Liver (tissue), 9 donors: ENCODE measurements around the gene HDAC3. TPM values are rescaled to one million over a fixed set of nuclear protein-coding genes. Genes with fewer than 3 reads are reported as not detected.

Experiments used
- DNase-seq: peaks from one replicate; pipeline ENCODE4 v3.0.0-alpha.2; 2017; ENCODE audit warnings: low spot score
- H3K27ac ChIP-seq, 2 donors: one replicate each; pipeline ENCODE4 v1.7.0; 2013; ENCODE audit warnings: inconsistent platforms in 2 of 2, low read length in 2 of 2, control low read depth in 1 of 2, low read depth in 1 of 2, mild to moderate bottlenecking in 1 of 2
- H3K27me3 ChIP-seq, 4 donors: one replicate each; pipeline versions ENCODE4 v1.6.1 to v1.7.0; 2013; ENCODE audit warnings: low read length in 3 of 4, inconsistent platforms in 1 of 4, mild to moderate bottlenecking in 1 of 4, moderate library complexity in 1 of 4; ENCODE audit not compliant: control insufficient read depth in 4 of 4, insufficient read depth in 4 of 4
- H3K36me3 ChIP-seq, 4 donors: one replicate each; pipeline versions ENCODE4 v1.6.1 to v1.7.0; 2013; ENCODE audit warnings: low read length in 3 of 4, mild to moderate bottlenecking in 3 of 4, low read depth in 1 of 4, moderate library complexity in 1 of 4; ENCODE audit not compliant: control insufficient read depth in 4 of 4, insufficient read depth in 3 of 4
- H3K4me1 ChIP-seq, 4 donors: one replicate each; pipeline versions ENCODE4 v1.6.1 to v1.7.0; 2013; ENCODE audit warnings: low read length in 3 of 4, mild to moderate bottlenecking in 3 of 4, moderate library complexity in 1 of 4; ENCODE audit not compliant: control insufficient read depth in 4 of 4, insufficient read depth in 4 of 4
- H3K4me3 ChIP-seq, 3 donors: one replicate each; pipeline versions ENCODE4 v1.6.1 to v1.7.0; 2013; ENCODE audit warnings: low read length in 3 of 3, control low read depth in 1 of 3, low read depth in 1 of 3, mild to moderate bottlenecking in 1 of 3
- H3K9ac ChIP-seq, 2 donors: one replicate each; pipeline ENCODE4 v1.7.0; 2013; ENCODE audit warnings: low read length in 2 of 2, mild to moderate bottlenecking in 2 of 2, moderate library complexity in 2 of 2, control low read depth in 1 of 2, low read depth in 1 of 2
- H3K9me3 ChIP-seq, 4 donors: one replicate each; pipeline versions ENCODE4 v1.6.1 to v1.7.0; 2013; ENCODE audit warnings: low read length in 3 of 4; ENCODE audit not compliant: control insufficient read depth in 4 of 4
- ATF3 ChIP-seq: IDR thresholded peaks from 2 replicates; pipeline ENCODE4 v1.6.1; 2016; ENCODE audit warnings: antibody characterized with exemption
- CTCF ChIP-seq: fragments of 150-350 bp; IDR thresholded peaks from 2 replicates; pipeline ENCODE4 v1.5.1; 2017; ENCODE audit warnings: improper control_type of control experiment, low read depth, low read length; ENCODE audit not compliant: missing input control
- EGR1 ChIP-seq, 2 donors: IDR thresholded peaks; 2 replicates each; pipeline ENCODE4 v1.6.1; 2016 to 2018; ENCODE audit warnings: antibody characterized with exemption in 2 of 2, low read depth in 2 of 2
- FOXA1 ChIP-seq: IDR thresholded peaks from 2 replicates; pipeline ENCODE4 v1.6.1; 2016; ENCODE audit warnings: antibody characterized with exemption
- FOXA2 ChIP-seq: IDR thresholded peaks from 2 replicates; pipeline ENCODE4 v1.6.1; 2016; ENCODE audit warnings: antibody characterized with exemption
- GABPA ChIP-seq, 2 donors: IDR thresholded peaks in 1 of 2; conservative IDR thresholded peaks in 1 of 2; 2 replicates each; pipeline ENCODE4 v1.6.1; 2016; ENCODE audit warnings: antibody characterized with exemption in 2 of 2, mild to moderate bottlenecking in 1 of 2, moderate library complexity in 1 of 2
- HNF4A ChIP-seq, 2 donors: conservative IDR thresholded peaks; 2 replicates each; pipeline ENCODE4 v1.6.1; 2016; ENCODE audit warnings: antibody characterized with exemption in 2 of 2, mild to moderate bottlenecking in 2 of 2
- HNF4G ChIP-seq: IDR thresholded peaks from 2 replicates; pipeline ENCODE4 v1.6.1; 2016; ENCODE audit warnings: antibody characterized with exemption
- JUND ChIP-seq, 2 donors: IDR thresholded peaks; 2 replicates each; pipeline ENCODE4 v1.6.1; 2016; ENCODE audit warnings: antibody characterized with exemption in 2 of 2
- MAX ChIP-seq: IDR thresholded peaks from 2 replicates; pipeline ENCODE4 v1.6.1; 2016; ENCODE audit warnings: antibody characterized with exemption
- NR2F2 ChIP-seq: IDR thresholded peaks from 2 replicates; pipeline ENCODE4 v1.6.1; 2016; ENCODE audit warnings: antibody characterized with exemption
- RAD21 ChIP-seq, 2 donors: IDR thresholded peaks; 2 replicates each; pipeline ENCODE4 v1.6.1; 2016; ENCODE audit warnings: antibody characterized with exemption in 2 of 2, mild to moderate bottlenecking in 2 of 2
- REST ChIP-seq: IDR thresholded peaks from 2 replicates; pipeline ENCODE4 v1.6.1; 2016; ENCODE audit warnings: antibody characterized with exemption, mild to moderate bottlenecking
- RXRA ChIP-seq, 2 donors: IDR thresholded peaks; 2 replicates each; pipeline ENCODE4 v1.6.1; 2017 to 2018; ENCODE audit warnings: antibody characterized with exemption in 2 of 2, mild to moderate bottlenecking in 1 of 2
- SP1 ChIP-seq: IDR thresholded peaks from 2 replicates; pipeline ENCODE4 v1.6.1; 2018; ENCODE audit warnings: antibody characterized with exemption, mild to moderate bottlenecking
- TAF1 ChIP-seq: conservative IDR thresholded peaks from 2 replicates; pipeline ENCODE4 v1.6.1; 2016; ENCODE audit warnings: antibody characterized with exemption, mild to moderate bottlenecking
- YY1 ChIP-seq: IDR thresholded peaks from 2 replicates; pipeline ENCODE4 v1.6.1; 2016; ENCODE audit warnings: antibody characterized with exemption, mild to moderate bottlenecking
- ZBTB33 ChIP-seq: IDR thresholded peaks from 2 replicates; pipeline ENCODE4 v1.6.1; 2016; ENCODE audit warnings: antibody characterized with exemption
- WGBS: extraction: QIAGEN DNeasy Blood & Tissue Kit; methylation state at CpG from one replicate; pipeline ENCODE4 v1.1.7; 2013; 5-methylcytosine and 5-hydroxymethylcytosine counted together
- polyA plus RNA-seq, 2 donors: library from polyadenylated mRNA; stranded (reverse) in 1 of 2; unstranded in 1 of 2; fragments of 200-250 nt in 1 of 2; fragments of >200 nt in 1 of 2; fragmentation: Nextera tagmentation in 1 of 2; extraction: Ambion mirVana in 1 of 2; gene quantifications; one replicate each; pipeline versions ENCODE4 v1.2.1 to v1.2.3, GENCODE V29; 2013 to 2015
- total RNA-seq, 2 donors: library from RNA; depleted of rRNA; stranded (reverse); fragments of >200 nt; gene quantifications; one replicate each; pipeline ENCODE4 v1.2.3, GENCODE V29; 2014
- donor health status: healthy.
- donor health status: healthy.
- donor health status: healthy.
- donor health status: healthy.
- donor health status: healthy.

Gene HDAC3
- total and polyA plus RNA-seq, 4 donors: 20.1 to 45.3 (median 35.1) TPM

- H3K27ac ChIP-seq: no peak overlapping the region
- WGBS: 96% methylated on average over 1 of the region's 1 CpG
- H3K36me3 ChIP-seq: peaks cover 3 to 41% (median 32%) of the 10 kb centered on the region in 4 donors
- no peak overlapping the region for H3K9ac ChIP-seq
- TF ChIP-seq JUND (IDR thresholded peaks at IDR 0.05) (no peak), CTCF (no peak), RAD21 (IDR thresholded peaks at IDR 0.05) (no peak), TAF1 (no peak), RXRA (IDR thresholded peaks at IDR 0.05) (no peak), FOXA2 (no peak), FOXA1 (no peak), GABPA (IDR thresholded peaks at IDR 0.05 in 1 of 2, conservative IDR thresholded peaks at IDR 0.05 in 1 of 2) (no peak), SP1 (no peak), HNF4A (conservative IDR thresholded peaks at IDR 0.05) (no peak), REST (no peak), HNF4G (no peak), ATF3 (no peak), ZBTB33 (no peak), MAX (no peak), YY1 (no peak), EGR1 (IDR thresholded peaks at IDR 0.05; ENCODE audit: low read depth in 2 of 2) (no peak), NR2F2 (no peak)
- no peaks in the 10 kb centered on the region for H3K9me3 ChIP-seq
- DNase-seq: no peak
- H3K4me1 ChIP-seq: peaks cover 0 to 28% (median 20%) of the 10 kb centered on the region in 4 donors
- no peaks in the 10 kb centered on the region for H3K27me3 ChIP-seq
- no peak overlapping the region for H3K4me3 ChIP-seq
These were observed 50.4 kb downstream of the HDAC3 start for GRCh38 chr5:141586246-141586645.
